GM10248 (cell line): ENCODE measurements around the gene SGPL1.

Experiments used
- CTCF ChIA-PET: fragments of 300-600 bp; sonication (Branson Sonifier 250); formaldehyde crosslinking; extraction: SDS; loops from one replicate; lab custom pipeline; 2021; ENCODE audit warnings: antibody characterized with exemption; lab: Yijun Ruan, JAX
- POLR2A ChIA-PET: fragments of 350-650 bp; sonication (Branson Sonifier 250); formaldehyde crosslinking; extraction: SDS; loops from one replicate; lab custom pipeline; 2020; ENCODE audit warnings: antibody characterized with exemption; lab: Yijun Ruan, JAX
- DNase-seq: peaks from one replicate; pipeline ENCODE4 v3.0.0; 2012; ENCODE audit errors: extremely low spot score
- CTCF ChIP-seq: IDR thresholded peaks from 2 replicates; pipeline ENCODE4 v1.5.1; 2012; ENCODE audit warnings: mild to moderate bottlenecking, low read depth; ENCODE audit errors: extremely low read depth, missing control alignments, control extremely low read depth

SGPL1 gene

DNA sequence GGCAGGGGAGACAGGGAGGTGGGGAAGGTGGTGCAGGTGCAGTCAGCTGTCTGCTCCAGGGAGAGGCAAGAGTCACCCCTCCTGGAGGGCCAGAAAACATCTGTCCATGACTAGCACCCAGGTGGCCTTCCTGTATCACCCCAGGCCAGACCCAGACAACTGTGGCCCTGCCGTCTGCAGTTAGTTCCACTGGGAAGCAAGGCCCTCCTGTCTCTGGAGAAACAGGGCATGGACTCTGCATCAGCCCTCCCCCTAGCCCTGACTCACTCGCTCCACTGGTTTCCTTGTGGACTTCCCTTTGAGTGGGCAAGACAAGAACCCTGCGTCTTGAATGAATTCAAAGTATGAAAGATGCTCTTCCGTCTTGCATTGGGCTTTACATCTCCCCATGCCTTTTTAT is 43.1 kb upstream of the SGPL1 start:
- DNase-seq: peak; percentile 6
- ChIA-PET CTCF (interaction anchor here (2.1 kb wide), 1 partner anchor 12 kb away, joined by 6 read pairs; no protein-coding TSS in a partner anchor), POLR2A (no interaction called here)
- no peak for TF ChIP-seq CTCF

- ChIA-PET POLR2A (no interaction called here), CTCF (interaction anchor here (2.1 kb wide), 1 partner anchor 13 kb away, joined by 6 read pairs; no protein-coding TSS in a partner anchor)
- no peak for TF ChIP-seq CTCF
- no peak for DNase-seq
These were observed 42.3 kb upstream of the SGPL1 start for GRCh38 chr10:70773461-70773860.

DNA sequence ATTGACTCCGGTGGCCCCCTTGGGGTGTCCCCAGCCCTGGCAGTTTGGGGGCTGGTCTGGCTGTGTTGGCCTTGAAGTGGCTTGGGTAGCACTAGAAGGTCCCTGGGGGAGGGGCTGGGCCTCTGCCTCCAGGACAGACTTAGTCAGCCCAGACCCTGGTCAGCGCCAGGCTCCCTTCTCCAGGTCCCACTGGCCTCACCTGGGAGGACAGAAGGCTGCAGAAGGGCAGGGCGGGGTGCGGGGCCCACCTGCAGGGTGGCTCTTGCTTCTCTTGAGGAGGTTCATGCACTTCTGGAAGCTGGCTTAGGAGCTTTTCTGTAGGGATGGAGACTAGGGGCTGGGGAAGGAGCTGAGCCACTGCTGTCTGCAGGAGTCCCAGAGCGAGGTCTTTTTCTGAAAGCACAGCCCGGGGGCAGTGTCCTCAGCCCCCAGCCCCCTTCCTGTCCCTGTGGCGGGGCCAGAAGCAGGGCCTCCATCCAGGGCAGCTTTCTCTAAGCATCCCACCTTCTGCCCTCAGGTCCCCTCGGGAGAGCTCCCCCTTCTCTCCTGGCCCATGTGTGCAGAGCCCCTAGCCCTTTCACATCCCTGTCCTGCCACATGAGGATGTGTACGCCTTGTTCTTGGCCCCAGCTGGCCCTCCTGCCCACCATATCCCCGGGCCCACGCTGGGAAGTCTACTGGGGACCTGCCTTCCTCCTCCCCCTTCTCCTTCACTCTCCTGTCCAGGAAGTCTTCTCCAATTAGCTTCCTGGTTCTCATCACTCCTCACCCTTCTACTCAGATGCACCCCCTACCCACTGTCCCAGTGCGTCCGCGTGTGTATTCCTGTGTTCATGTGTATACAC is 41.6 kb upstream of the SGPL1 start:
- ChIA-PET POLR2A (no interaction called here), CTCF (interaction anchor here (2.1 kb wide), 1 partner anchor 13 kb away, joined by 6 read pairs; no protein-coding TSS in a partner anchor)
- peak; percentile 17 for DNase-seq
- no peak for TF ChIP-seq CTCF

GRCh38 chr10:70774810-70775678 is 40.7 kb upstream of the SGPL1 start:
- ChIA-PET CTCF (interaction anchor here (1.6 kb wide), 1 partner anchor 314 kb away, joined by 3 read pairs; no protein-coding TSS in a partner anchor), POLR2A (interaction anchor here (0.5 kb wide), 1 partner anchor 146 kb away, joined by 3 read pairs; no protein-coding TSS in a partner anchor)
- peak; percentile 18 for DNase-seq
- TF ChIP-seq CTCF: no peak

DNA sequence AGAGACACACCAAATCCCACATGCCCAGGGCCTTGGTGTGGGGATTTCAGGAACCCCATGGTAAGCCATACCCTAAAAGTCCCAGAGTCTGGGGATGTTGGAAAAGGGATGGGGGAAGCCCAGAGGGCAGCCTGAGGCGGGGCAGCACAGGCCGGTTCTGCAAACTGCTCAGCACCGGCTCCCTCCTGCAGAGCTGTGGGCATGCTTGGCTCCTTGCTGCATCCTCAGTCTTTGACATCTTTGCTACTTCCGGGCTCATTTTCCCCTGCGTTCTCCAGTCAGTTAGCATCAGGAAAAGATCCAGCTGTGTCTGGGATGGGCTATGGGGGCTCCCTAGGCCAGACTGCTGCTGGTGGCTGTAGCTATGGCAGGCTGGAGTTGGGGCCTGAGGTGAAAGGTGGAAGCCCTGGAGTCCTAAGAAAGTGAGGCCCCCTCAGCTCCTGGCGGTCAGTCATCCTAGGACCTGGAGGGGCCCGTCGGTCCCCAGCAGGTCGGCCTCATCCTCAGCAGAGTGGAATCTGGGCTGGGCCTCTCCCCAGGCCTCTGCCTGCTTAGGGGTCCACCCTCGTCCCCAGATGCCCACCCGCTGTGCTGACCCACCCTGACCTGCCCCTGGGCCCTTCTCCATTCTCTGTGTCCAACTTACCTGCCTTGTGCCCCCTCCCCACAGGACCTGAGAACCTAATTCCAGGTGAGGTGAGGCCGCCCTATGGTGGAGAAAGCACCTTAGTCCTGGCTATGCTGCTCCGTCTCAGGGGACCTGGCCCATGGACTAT is 39.9 kb upstream of the SGPL1 start:
- peak; percentile 8 for DNase-seq
- ChIA-PET CTCF (interaction anchor here (1.6 kb wide), 1 partner anchor 315 kb away, joined by 3 read pairs; no protein-coding TSS in a partner anchor), POLR2A (interaction anchor here (0.5 kb wide), 1 partner anchor 146 kb away, joined by 3 read pairs; no protein-coding TSS in a partner anchor)

More for the DNA sequence above, 39.9 kb upstream of the SGPL1 start:
- no peak for TF ChIP-seq CTCF
